Measurements from ENCODE around the gene NFE2L2. TPM values are rescaled to one million over a fixed set of nuclear protein-coding genes. Genes with fewer than 3 reads are reported as not detected.

The NFE2L2 gene
- total and polyA plus RNA-seq, 5 donors from 2014 or later, result 44.5 to 121 (median 60.4) TPM

DNA sequence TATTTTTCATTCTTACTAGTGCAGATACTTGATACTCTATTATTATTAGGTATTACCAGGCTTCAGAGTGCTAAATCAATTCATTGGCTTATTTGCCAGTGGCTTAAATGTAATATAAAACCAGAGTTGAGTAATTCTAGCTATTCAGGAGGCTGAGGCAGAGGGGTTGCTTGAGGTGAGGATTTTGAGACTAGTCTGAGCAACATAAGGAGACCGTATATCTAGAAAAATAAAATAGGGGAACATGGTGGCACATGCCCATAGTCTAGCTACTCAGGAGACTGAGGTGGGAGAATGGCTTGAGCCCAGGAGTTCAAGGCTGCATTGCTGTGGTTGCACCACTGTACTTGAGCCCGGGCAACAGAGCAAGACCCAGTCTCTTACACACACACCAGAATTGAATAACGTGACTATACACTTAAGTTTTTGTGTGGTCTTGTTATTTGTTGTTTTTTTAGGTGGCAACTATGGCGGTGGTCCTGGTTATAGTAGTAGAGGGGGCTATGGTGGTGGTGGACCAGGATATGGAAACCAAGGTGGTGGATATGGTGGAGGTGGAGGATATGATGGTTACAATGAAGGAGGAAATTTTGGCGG, 47.2 kb downstream of the NFE2L2 start:
- H3K4me3 ChIP-seq (ENCODE audit: low read depth, low read length), result no peak overlapping the region
- DNase-seq, result no peak
- Mint-ChIP-seq H3K27ac (peak overlapping the region; percentile 23 to 90 (median 71)), H3K27me3 (peaks cover under 1% of the 10 kb centered on the region), H3K36me3 (peaks cover 65% of the 10 kb centered on the region), H3K9me3 (no peaks in the 10 kb centered on the region), H3K4me1 (peaks cover 48 to 85% (median 65%) of the 10 kb centered on the region in 4 donors), H3K4me3 (peak overlapping the region in 2 of 4 donors; percentile 73 to 81)
- H3K4me1 ChIP-seq (ENCODE audit: control insufficient read depth, insufficient read depth, low read length, poor library complexity, severe bottlenecking), result peaks cover 45% of the 10 kb centered on the region
- no peaks in the 10 kb centered on the region for H3K27me3 ChIP-seq (ENCODE audit: control insufficient read depth, insufficient read depth, low read length)
- ATAC-seq (ENCODE audit: low read depth in 2 of 2), result no peak
- peak overlapping the region; percentile 57 for H3K27ac ChIP-seq (ENCODE audit: insufficient read depth, low read length, poor library complexity, severe bottlenecking)
- H3K9me3 ChIP-seq (ENCODE audit: control insufficient read depth in 2 of 2, low read length in 2 of 2), result no peaks in the 10 kb centered on the region
- peaks cover 69% of the 10 kb centered on the region for H3K36me3 ChIP-seq (ENCODE audit: control insufficient read depth, insufficient read depth, low read length)

DNA sequence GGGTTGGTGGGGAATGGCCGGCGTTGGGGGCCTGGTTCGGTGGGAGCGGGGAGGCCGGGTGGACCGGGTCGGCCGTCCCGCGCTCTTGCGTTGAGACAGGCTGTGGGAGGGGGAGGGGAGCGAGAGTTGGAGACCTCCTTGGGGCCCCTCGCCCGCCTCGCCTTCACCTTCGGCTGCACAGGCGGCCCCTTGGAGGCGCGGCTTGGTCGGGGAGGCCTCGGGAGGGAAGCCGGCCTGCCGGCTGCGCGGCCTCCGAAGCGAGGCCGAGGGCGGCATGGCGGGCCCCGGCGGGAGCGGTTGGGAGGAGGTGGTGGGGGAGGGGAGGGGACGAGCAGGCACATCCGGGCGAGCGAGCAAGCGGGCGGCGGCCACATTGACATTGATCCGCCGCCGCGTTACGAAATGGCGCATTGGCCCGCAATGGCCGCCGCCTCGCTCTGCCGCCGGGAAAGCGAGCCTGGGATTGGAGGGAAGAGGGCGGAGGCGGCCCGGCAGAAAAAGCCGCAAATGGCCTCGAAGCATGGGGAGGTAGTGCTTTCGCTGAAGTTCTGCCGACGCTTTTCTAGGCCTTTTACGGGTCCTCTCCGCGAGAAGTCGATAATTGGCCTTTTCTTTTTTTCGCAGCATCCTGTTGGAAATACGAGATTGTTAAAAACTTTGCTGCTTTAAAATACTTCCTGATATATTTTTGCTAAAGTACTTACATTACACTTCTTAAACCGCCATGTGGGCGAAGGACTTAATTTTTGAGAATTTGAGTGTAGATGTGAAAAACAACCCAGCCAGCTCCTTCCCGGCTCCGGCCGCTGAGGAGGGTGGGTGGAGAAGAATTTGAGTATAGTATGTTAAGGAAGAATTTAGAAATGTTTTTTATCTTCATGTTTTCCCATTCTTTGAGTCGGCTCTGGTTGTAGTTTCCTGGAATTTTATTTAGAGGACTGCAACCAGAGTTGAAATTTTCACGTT, 51.4 kb downstream of the NFE2L2 start:
- H3K27me3 Mint-ChIP-seq, result peaks cover 7% of the 10 kb centered on the region
- H3K36me3 ChIP-seq (ENCODE audit: control insufficient read depth, insufficient read depth, low read length), result peaks cover 30% of the 10 kb centered on the region
- H3K9me3 ChIP-seq (ENCODE audit: control insufficient read depth in 2 of 2, low read length in 2 of 2), result no peaks in the 10 kb centered on the region
- DNase-seq, result peak; percentile 88 to 92 (median 90)
- peak overlapping the region; percentile 99 for H3K4me3 ChIP-seq (ENCODE audit: low read depth, low read length)
- H3K36me3 Mint-ChIP-seq, result peaks cover 32% of the 10 kb centered on the region
- peak overlapping the region; percentile 99 to 100 (median 100) for H3K27ac Mint-ChIP-seq
- H3K27me3 ChIP-seq (ENCODE audit: control insufficient read depth, insufficient read depth, low read length), result no peaks in the 10 kb centered on the region
- H3K27ac ChIP-seq (ENCODE audit: insufficient read depth, low read length, poor library complexity, severe bottlenecking), result peak overlapping the region; percentile 100
- H3K4me1 Mint-ChIP-seq, result peaks cover 24 to 67% (median 45%) of the 10 kb centered on the region in 4 donors
- peak overlapping the region; percentile 88 to 97 (median 96) for H3K4me3 Mint-ChIP-seq
- H3K4me1 ChIP-seq (ENCODE audit: control insufficient read depth, insufficient read depth, low read length, poor library complexity, severe bottlenecking), result peaks cover 58% of the 10 kb centered on the region
- H3K9me3 Mint-ChIP-seq, result no peaks in the 10 kb centered on the region
- peak; percentile 57 to 58 for ATAC-seq (ENCODE audit: low read depth in 2 of 2)

DNA sequence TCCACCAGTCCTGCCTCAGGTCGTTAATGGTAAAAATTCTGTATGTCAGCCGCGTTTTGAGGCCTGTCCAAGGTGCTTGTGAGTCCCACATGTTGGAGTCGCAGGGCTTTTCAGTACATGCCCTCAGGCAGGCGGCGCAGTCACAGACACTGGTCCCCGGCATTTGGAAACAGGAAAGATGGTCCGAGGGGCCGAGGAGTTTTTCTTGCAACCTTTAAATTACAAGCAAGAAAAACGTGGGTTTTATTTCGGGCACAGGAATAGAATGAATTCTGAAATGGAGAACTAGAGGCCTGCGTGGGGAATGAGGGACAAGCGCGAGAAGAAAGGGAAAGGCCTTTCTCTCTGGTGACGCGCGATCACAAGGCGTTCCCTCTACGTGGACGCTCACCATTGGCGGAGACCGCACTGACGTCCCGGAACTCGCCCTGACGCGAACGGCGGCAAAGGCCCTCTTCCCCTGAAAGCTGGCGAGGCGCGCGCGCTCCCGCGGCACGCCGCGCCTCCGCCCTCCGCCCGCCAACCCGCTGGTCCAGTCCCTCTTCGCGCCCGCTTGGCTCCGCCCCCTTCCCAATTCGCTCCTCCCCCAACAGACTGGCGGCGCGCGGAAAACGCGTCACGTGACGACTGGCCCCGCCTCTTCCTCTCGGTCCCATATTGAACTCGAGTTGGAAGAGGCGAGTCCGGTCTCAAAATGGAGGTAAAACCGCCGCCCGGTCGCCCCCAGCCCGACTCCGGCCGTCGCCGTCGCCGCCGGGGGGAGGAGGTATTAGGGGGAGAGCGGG, 52.2 kb downstream of the NFE2L2 start, which contains the start of gene HNRNPA3:
Gene HNRNPA3, plus strand, starts transcription at position 689 of the 785 bp plus-strand sequence. Its CDS starts 6 bp downstream, at position 695.
- Histone ChIP-seq H3K36me3 (ENCODE audit: control insufficient read depth, insufficient read depth, low read length) (peaks cover 21% of the 10 kb centered on the region), H3K27ac (ENCODE audit: insufficient read depth, low read length, poor library complexity, severe bottlenecking) (peak within 1 kb of the TSS; percentile 100), H3K9me3 (ENCODE audit: control insufficient read depth in 2 of 2, low read length in 2 of 2) (no peaks in the 10 kb centered on the region), H3K27me3 (ENCODE audit: control insufficient read depth, insufficient read depth, low read length) (no peaks in the 10 kb centered on the region), H3K4me3 (ENCODE audit: low read depth, low read length) (peak within 1 kb of the TSS; percentile 99), H3K4me1 (ENCODE audit: control insufficient read depth, insufficient read depth, low read length, poor library complexity, severe bottlenecking) (peaks cover 56% of the 10 kb centered on the region)
- ATAC-seq (ENCODE audit: low read depth in 2 of 2), result peak; percentile 85 to 90
- no peaks in the 10 kb centered on the region for H3K9me3 Mint-ChIP-seq
- H3K27ac Mint-ChIP-seq, result peak within 1 kb of the TSS; percentile 99 to 100 (median 100)
- H3K36me3 Mint-ChIP-seq, result peaks cover 27% of the 10 kb centered on the region
- peak within 1 kb of the TSS; percentile 88 to 97 (median 96) for H3K4me3 Mint-ChIP-seq
- peaks cover 7% of the 10 kb centered on the region for H3K27me3 Mint-ChIP-seq
- peak; percentile 99 to 100 (median 99) for DNase-seq
- peaks cover 21 to 61% (median 42%) of the 10 kb centered on the region in 4 donors for H3K4me1 Mint-ChIP-seq

DNA sequence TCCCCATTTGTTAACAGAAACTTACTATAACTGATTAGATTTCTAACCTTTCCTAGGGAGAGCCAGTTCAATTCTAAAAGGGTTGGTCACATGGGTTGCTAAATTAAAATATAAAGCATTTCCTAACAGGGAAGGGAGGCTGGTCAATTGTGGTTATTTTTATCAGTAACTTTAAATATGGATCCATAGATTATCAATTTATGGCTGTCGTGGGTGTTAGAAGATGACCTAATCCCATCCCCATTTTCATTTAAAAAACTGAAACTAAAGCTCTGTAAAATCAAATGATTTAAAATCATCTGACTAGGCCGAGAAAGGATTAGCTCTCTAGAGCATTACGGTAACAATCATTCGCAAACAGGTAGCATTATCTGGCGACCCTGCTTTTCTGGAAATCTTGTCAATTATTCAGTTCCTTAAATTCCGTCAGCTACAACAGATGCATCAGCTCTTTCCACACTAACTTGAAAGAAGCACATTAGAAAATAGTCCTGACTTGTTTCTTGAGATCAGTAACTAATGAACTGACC, 52.9 kb downstream of the NFE2L2 start:
- H3K27ac ChIP-seq (ENCODE audit: insufficient read depth, low read length, poor library complexity, severe bottlenecking), result peak overlapping the region; percentile 100
- H3K4me3 ChIP-seq (ENCODE audit: low read depth, low read length), result peak overlapping the region; percentile 94
- no peak for DNase-seq
- H3K4me1 ChIP-seq (ENCODE audit: control insufficient read depth, insufficient read depth, low read length, poor library complexity, severe bottlenecking), result peaks cover 50% of the 10 kb centered on the region
- Mint-ChIP-seq H3K36me3 (peaks cover 23% of the 10 kb centered on the region), H3K27ac (peak overlapping the region; percentile 99 to 100 (median 100)), H3K27me3 (peaks cover 7% of the 10 kb centered on the region), H3K4me3 (peak overlapping the region; percentile 88 to 97 (median 96)), H3K4me1 (peaks cover 18 to 55% (median 40%) of the 10 kb centered on the region in 4 donors), H3K9me3 (no peaks in the 10 kb centered on the region)
- ATAC-seq (ENCODE audit: low read depth in 2 of 2), result no peak
- H3K27me3 ChIP-seq (ENCODE audit: control insufficient read depth, insufficient read depth, low read length), result no peaks in the 10 kb centered on the region
- H3K9me3 ChIP-seq (ENCODE audit: control insufficient read depth in 2 of 2, low read length in 2 of 2), result no peaks in the 10 kb centered on the region
- peaks cover 15% of the 10 kb centered on the region for H3K36me3 ChIP-seq (ENCODE audit: control insufficient read depth, insufficient read depth, low read length)

DNA sequence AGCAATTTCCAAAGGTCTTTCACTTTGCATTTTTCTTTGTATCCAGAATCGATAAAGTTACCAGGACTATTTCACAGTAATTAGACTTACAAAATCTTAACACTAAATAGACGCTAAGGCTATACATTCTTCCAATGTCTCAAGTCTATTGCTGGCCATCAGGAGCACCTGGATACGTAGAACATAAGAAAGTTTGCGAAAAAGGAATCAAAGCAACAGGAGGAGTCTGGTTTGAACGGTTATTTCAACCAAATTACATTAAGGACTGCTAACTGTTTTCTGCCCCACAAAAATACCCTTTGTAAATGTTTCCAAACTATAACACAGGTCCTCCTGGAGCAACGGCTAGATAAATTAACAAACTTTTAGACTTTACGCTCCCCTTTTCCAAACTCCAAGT, 53.4 kb downstream of the NFE2L2 start:
- peak overlapping the region; percentile 88 to 97 (median 96) for H3K4me3 Mint-ChIP-seq

DNA sequence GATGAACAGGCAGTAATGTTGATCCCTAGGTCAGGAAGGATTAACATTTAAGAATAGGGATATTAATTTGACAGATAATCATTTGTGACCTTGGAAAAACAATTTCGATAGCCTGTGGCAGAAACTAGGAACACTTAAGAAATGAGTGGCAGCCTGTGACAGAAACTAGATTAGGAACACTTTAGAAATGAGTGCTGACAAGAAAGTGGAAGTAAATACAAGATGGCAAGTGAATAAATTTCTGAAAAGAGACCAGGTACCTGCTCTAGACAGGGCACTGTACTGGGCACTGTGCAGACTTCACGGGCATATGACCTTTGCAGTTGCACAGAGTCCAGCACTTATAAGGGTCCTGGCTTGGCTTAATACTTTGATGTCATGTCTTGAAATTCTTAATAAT, 57.4 kb downstream of the NFE2L2 start:
- Mint-ChIP-seq H3K9me3 (no peaks in the 10 kb centered on the region), H3K4me1 (peaks cover 0 to 18% (median 14%) of the 10 kb centered on the region in 4 donors), H3K27ac (no peak overlapping the region), H3K27me3 (peaks cover 4% of the 10 kb centered on the region), H3K4me3 (no peak overlapping the region), H3K36me3 (no peaks in the 10 kb centered on the region)
- no peak for ATAC-seq (ENCODE audit: low read depth in 2 of 2)
- no peaks in the 10 kb centered on the region for H3K9me3 ChIP-seq (ENCODE audit: control insufficient read depth in 2 of 2, low read length in 2 of 2)
- H3K4me1 ChIP-seq (ENCODE audit: control insufficient read depth, insufficient read depth, low read length, poor library complexity, severe bottlenecking), result peaks cover 16% of the 10 kb centered on the region
- H3K4me3 ChIP-seq (ENCODE audit: low read depth, low read length), result no peak overlapping the region
- H3K27ac ChIP-seq (ENCODE audit: insufficient read depth, low read length, poor library complexity, severe bottlenecking), result no peak overlapping the region
- H3K27me3 ChIP-seq (ENCODE audit: control insufficient read depth, insufficient read depth, low read length), result no peaks in the 10 kb centered on the region
- no peak for DNase-seq
- H3K36me3 ChIP-seq (ENCODE audit: control insufficient read depth, insufficient read depth, low read length), result no peaks in the 10 kb centered on the region

More for the DNA sequence above, 53.4 kb downstream of the NFE2L2 start:
- ATAC-seq (ENCODE audit: low read depth in 2 of 2) (no peak), DNase-seq (no peak)
- peak overlapping the region; percentile 100 for H3K27ac ChIP-seq (ENCODE audit: insufficient read depth, low read length, poor library complexity, severe bottlenecking)
- H3K27me3 ChIP-seq (ENCODE audit: control insufficient read depth, insufficient read depth, low read length), result no peaks in the 10 kb centered on the region
- H3K9me3 Mint-ChIP-seq, result no peaks in the 10 kb centered on the region
- H3K27me3 Mint-ChIP-seq, result peaks cover 7% of the 10 kb centered on the region
- H3K36me3 Mint-ChIP-seq, result peaks cover 18% of the 10 kb centered on the region
- H3K9me3 ChIP-seq (ENCODE audit: control insufficient read depth in 2 of 2, low read length in 2 of 2), result no peaks in the 10 kb centered on the region
- peaks cover 45% of the 10 kb centered on the region for H3K4me1 ChIP-seq (ENCODE audit: control insufficient read depth, insufficient read depth, low read length, poor library complexity, severe bottlenecking)
- H3K4me3 ChIP-seq (ENCODE audit: low read depth, low read length), result peak overlapping the region; percentile 94
- peaks cover 14 to 50% (median 35%) of the 10 kb centered on the region in 4 donors for H3K4me1 Mint-ChIP-seq
- peak overlapping the region; percentile 99 to 100 (median 100) for H3K27ac Mint-ChIP-seq
- H3K36me3 ChIP-seq (ENCODE audit: control insufficient read depth, insufficient read depth, low read length), result peaks cover 10% of the 10 kb centered on the region

DNA sequence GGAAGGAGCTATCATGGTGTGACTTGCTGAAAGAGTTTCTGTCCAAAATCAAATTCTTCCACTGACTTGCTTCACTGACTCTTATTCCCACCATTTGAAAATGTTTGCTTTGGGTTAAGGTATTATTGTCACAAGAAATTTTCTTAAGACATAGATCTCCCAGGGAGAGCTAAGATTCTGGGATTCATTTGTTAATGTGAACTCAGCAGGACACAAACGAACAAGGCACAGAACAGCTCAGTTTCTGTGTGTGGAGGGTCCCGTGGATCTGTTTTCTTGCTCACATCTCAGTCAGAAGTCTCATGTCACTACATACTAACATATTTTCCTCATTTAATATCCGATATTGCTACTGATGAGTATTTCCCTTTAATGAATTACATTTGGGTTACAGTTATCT, 60.1 kb downstream of the NFE2L2 start:
- H3K27ac Mint-ChIP-seq, result no peak overlapping the region
- Histone ChIP-seq H3K4me1 (ENCODE audit: control insufficient read depth, insufficient read depth, low read length, poor library complexity, severe bottlenecking) (no peaks in the 10 kb centered on the region), H3K4me3 (ENCODE audit: low read depth, low read length) (no peak overlapping the region), H3K36me3 (ENCODE audit: control insufficient read depth, insufficient read depth, low read length) (no peaks in the 10 kb centered on the region), H3K27me3 (ENCODE audit: control insufficient read depth, insufficient read depth, low read length) (no peaks in the 10 kb centered on the region), H3K27ac (ENCODE audit: insufficient read depth, low read length, poor library complexity, severe bottlenecking) (no peak overlapping the region), H3K9me3 (ENCODE audit: control insufficient read depth in 2 of 2, low read length in 2 of 2) (no peaks in the 10 kb centered on the region)
- ATAC-seq (ENCODE audit: low read depth in 2 of 2) (no peak), DNase-seq (no peak)
- H3K9me3 Mint-ChIP-seq, result no peaks in the 10 kb centered on the region
- H3K36me3 Mint-ChIP-seq, result no peaks in the 10 kb centered on the region
- H3K4me1 Mint-ChIP-seq, result peaks cover 0 to 4% (median 1%) of the 10 kb centered on the region in 4 donors
- H3K27me3 Mint-ChIP-seq, result no peaks in the 10 kb centered on the region
- H3K4me3 Mint-ChIP-seq, result no peak overlapping the region
